Activated naive CD8-positive, alpha-beta T cell treated with anti-CD3 and anti-CD28 coated beads, Interleukin-2, amount 10 ng/mL, durations not matched to agents 7 days and 5 days (primary cell): ENCODE data around the gene HMGA1. TPM values are rescaled to one million over a fixed set of nuclear protein-coding genes. Genes with fewer than 3 reads are reported as not detected.

Experiments
- ATAC-seq: fragments of 150-1000 bp; cut with Tn5 transposase; one replicate; pipeline ENCODE4 v1.10.0; 2021; ENCODE audit warnings: low read depth, moderate library complexity
- POLR2A ChIA-PET: fragments of 350-600 bp; sonication (Branson Sonifier 250); formaldehyde crosslinking; loops from one replicate; lab custom pipeline; 2021; ENCODE audit warnings: antibody characterized with exemption; lab: Charles Lee
- DNase-seq: peaks from one replicate; pipeline ENCODE4 v3.0.0; 2021
- H3K27ac Mint-ChIP-seq: one replicate; pipeline ENCODE4 v1.8.0; 2022; ENCODE audit warnings: mild to moderate bottlenecking, mixed read lengths
- H3K27me3 Mint-ChIP-seq: one replicate; pipeline ENCODE4 v1.8.0; 2022; ENCODE audit warnings: mild to moderate bottlenecking, moderate library complexity, mixed read lengths
- H3K36me3 Mint-ChIP-seq: one replicate; pipeline ENCODE4 v1.8.0; 2021; ENCODE audit warnings: mild to moderate bottlenecking, mixed read lengths
- H3K4me1 Mint-ChIP-seq: one replicate; pipeline ENCODE4 v1.8.0; 2021; ENCODE audit warnings: mixed read lengths
- H3K4me3 Mint-ChIP-seq: one replicate; pipeline ENCODE4 v1.8.0; 2022; ENCODE audit warnings: mild to moderate bottlenecking, moderate library complexity, mixed read lengths
- H3K9me3 Mint-ChIP-seq: one replicate; pipeline ENCODE4 v1.8.0; 2021; ENCODE audit warnings: mixed read lengths
- total RNA-seq, 2 experiments: library from RNA; stranded (reverse); gene quantifications; one replicate each; pipeline ENCODE4 v1.2.3, GENCODE V29; 2021

Gene HMGA1
- total RNA-seq, 2 experiments from 2014 or later = 233 to 247 TPM

GRCh38 chr6:34227761-34228421 is 8.8 kb upstream of the HMGA1 start:
- H3K27me3 Mint-ChIP-seq = no peaks in the 10 kb centered on the region
- no peak overlapping the region for H3K27ac Mint-ChIP-seq
- peaks cover 18% of the 10 kb centered on the region for H3K4me1 Mint-ChIP-seq
- POLR2A ChIA-PET = interaction anchor here (0.6 to 3.2 kb wide), 4 partner anchors 9 to 444 kb away, joined by 3 to 45 read pairs (median 4); partner anchors contain the start of gene HMGA1
- DNase-seq = no peak
- H3K9me3 Mint-ChIP-seq = no peaks in the 10 kb centered on the region
- no peak for ATAC-seq
- no peaks in the 10 kb centered on the region for H3K36me3 Mint-ChIP-seq
- H3K4me3 Mint-ChIP-seq = no peak overlapping the region

DNA sequence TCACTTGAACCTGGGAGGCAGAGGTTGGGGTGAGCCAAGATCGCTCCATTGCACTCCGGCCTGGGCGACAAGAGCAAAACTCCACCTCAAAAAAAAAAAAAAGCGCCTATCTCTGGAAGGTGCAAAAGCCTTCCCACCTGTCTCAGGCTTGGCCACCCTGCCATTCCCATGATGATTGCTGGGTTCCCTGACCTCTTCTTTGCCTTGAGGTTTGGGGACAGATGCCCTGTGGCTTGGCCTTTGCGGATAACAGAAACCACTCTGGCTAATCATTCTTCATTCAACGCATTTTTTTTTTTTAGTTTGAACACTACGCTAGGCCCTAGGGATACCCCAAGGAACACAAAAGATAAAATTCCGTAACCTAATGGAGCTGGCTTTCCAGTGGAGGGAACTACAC is 6.8 kb upstream of the HMGA1 start:
- DNase-seq = no peak
- H3K27ac Mint-ChIP-seq = no peak overlapping the region
- no peak for ATAC-seq
- peaks cover 12% of the 10 kb centered on the region for H3K4me1 Mint-ChIP-seq
- H3K36me3 Mint-ChIP-seq = no peaks in the 10 kb centered on the region
- POLR2A ChIA-PET = no interaction called here
- no peaks in the 10 kb centered on the region for H3K9me3 Mint-ChIP-seq
- H3K27me3 Mint-ChIP-seq = no peaks in the 10 kb centered on the region
- H3K4me3 Mint-ChIP-seq = no peak overlapping the region

DNA sequence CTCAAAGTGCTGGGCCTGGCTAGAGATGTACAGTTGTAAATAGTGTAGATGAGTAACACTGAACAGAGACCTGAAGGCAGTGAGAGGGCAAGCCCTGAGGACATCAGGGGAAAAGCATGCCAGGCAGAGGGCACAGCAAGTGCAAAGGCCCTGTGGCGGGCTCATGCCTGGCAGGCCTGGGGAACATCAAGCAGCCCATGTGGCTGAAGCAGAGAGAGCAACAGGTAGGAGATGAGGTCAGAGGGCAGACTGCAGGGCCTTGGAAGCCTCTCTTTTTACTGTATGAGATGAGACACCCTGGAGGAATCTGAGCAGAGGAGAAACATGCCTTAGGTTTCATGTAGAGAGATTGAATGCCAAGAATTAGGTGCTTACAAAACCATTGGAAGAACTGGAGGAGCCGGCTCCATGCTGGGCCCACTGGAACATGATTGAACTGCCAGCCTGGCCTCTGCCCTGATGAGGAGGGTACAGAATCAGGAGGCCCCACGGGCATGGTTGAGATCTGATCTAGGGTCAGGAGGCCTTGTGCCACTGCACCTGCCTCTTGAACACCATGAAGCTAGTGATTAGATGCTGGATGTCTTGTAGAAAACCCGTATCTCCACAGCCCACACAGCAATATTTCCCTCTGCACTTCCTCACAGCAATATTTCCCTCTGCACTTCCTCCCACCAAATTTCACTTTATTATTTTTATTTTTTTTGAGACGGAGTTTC is 5.9 kb upstream of the HMGA1 start:
- POLR2A ChIA-PET = no interaction called here
- Mint-ChIP-seq H3K27me3 (no peaks in the 10 kb centered on the region), H3K27ac (no peak overlapping the region), H3K9me3 (no peaks in the 10 kb centered on the region), H3K36me3 (no peaks in the 10 kb centered on the region), H3K4me1 (peaks cover 13% of the 10 kb centered on the region), H3K4me3 (no peak overlapping the region)
- DNase-seq (no peak), ATAC-seq (no peak)

GRCh38 chr6:34231566-34232336 is 4.9 kb upstream of the HMGA1 start:
- Mint-ChIP-seq H3K4me3 (no peak overlapping the region), H3K27ac (no peak overlapping the region), H3K27me3 (no peaks in the 10 kb centered on the region), H3K9me3 (no peaks in the 10 kb centered on the region), H3K4me1 (peaks cover 16% of the 10 kb centered on the region), H3K36me3 (no peaks in the 10 kb centered on the region)
- ATAC-seq (no peak), DNase-seq (no peak)
- POLR2A ChIA-PET = interaction anchor here (2.6 kb wide), 1 partner anchor 8 kb away, joined by 14 read pairs; no protein-coding TSS in a partner anchor

- DNase-seq = no peak
- Mint-ChIP-seq H3K27ac (no peak overlapping the region), H3K4me3 (no peak overlapping the region), H3K4me1 (peaks cover 6% of the 10 kb centered on the region), H3K9me3 (no peaks in the 10 kb centered on the region), H3K36me3 (no peaks in the 10 kb centered on the region), H3K27me3 (no peaks in the 10 kb centered on the region)
- no peak for ATAC-seq
- POLR2A ChIA-PET = interaction anchor here (2.6 kb wide), 1 partner anchor 9 kb away, joined by 14 read pairs; no protein-coding TSS in a partner anchor
Measured at GRCh38 chr6:34232901-34233300, 3.8 kb upstream of the HMGA1 start.

GRCh38 chr6:34233867-34234266 is 2.8 kb upstream of the HMGA1 start:
- Mint-ChIP-seq H3K36me3 (peaks cover 3% of the 10 kb centered on the region), H3K4me1 (peaks cover 13% of the 10 kb centered on the region), H3K27me3 (no peaks in the 10 kb centered on the region), H3K4me3 (no peak overlapping the region), H3K9me3 (no peaks in the 10 kb centered on the region), H3K27ac (peak overlapping the region; percentile 7)
- POLR2A ChIA-PET = interaction anchor here (2.6 kb wide), 1 partner anchor 10 kb away, joined by 14 read pairs; no protein-coding TSS in a partner anchor
- ATAC-seq = no peak
- no peak for DNase-seq

- POLR2A ChIA-PET = no interaction called here
- ATAC-seq = no peak
- Mint-ChIP-seq H3K4me3 (peak overlapping the region; percentile 7), H3K36me3 (peaks cover 3% of the 10 kb centered on the region), H3K27me3 (no peaks in the 10 kb centered on the region), H3K9me3 (no peaks in the 10 kb centered on the region), H3K4me1 (peaks cover 20% of the 10 kb centered on the region), H3K27ac (peak overlapping the region; percentile 7)
- no peak for DNase-seq
Measured at GRCh38 chr6:34234667-34235306, 1.9 kb upstream of the HMGA1 start.

- Mint-ChIP-seq H3K27me3 (no peaks in the 10 kb centered on the region), H3K4me3 (peak overlapping the region; percentile 93), H3K9me3 (no peaks in the 10 kb centered on the region), H3K36me3 (peaks cover 5% of the 10 kb centered on the region), H3K27ac (peak overlapping the region; percentile 98), H3K4me1 (peaks cover 25% of the 10 kb centered on the region)
- POLR2A ChIA-PET = interaction anchor here (1.3 to 2.2 kb wide), 8 partner anchors 9 to 188 kb away, joined by 3 to 72 read pairs (median 18); partner anchors contain the start of gene SMIM29
- DNase-seq (peak; percentile 73), ATAC-seq (peak; percentile 34)
Measured at GRCh38 chr6:34235307-34236130, 1.2 kb upstream of the HMGA1 start.

- peaks cover 5% of the 10 kb centered on the region for H3K36me3 Mint-ChIP-seq
- peak; percentile 37 for ATAC-seq
- H3K27ac Mint-ChIP-seq = peak overlapping the region; percentile 98
- H3K4me3 Mint-ChIP-seq = peak overlapping the region; percentile 93
- no peak for DNase-seq
- no peaks in the 10 kb centered on the region for H3K27me3 Mint-ChIP-seq
- POLR2A ChIA-PET = interaction anchor here (1.0 to 2.2 kb wide), 15 partner anchors 9 to 1264 kb away, joined by 3 to 72 read pairs (median 7); partner anchors contain the start of genes ILRUN, NUDT3 and SMIM29
- no peaks in the 10 kb centered on the region for H3K9me3 Mint-ChIP-seq
- peaks cover 26% of the 10 kb centered on the region for H3K4me1 Mint-ChIP-seq
Measured at GRCh38 chr6:34236131-34236442, 586 bp upstream of the HMGA1 start.

GRCh38 chr6:34237316-34237721 is 646 bp downstream of the HMGA1 start:
- DNase-seq (peak; percentile 69), ATAC-seq (peak; percentile 4)
- Mint-ChIP-seq H3K27ac (no peak overlapping the region), H3K27me3 (no peaks in the 10 kb centered on the region), H3K4me1 (peaks cover 37% of the 10 kb centered on the region), H3K9me3 (no peaks in the 10 kb centered on the region), H3K4me3 (peak overlapping the region; percentile 90), H3K36me3 (peaks cover 13% of the 10 kb centered on the region)
- POLR2A ChIA-PET = interaction anchor here (0.6 to 2.2 kb wide), 23 partner anchors 11 to 1266 kb away, joined by 3 to 72 read pairs (median 5); partner anchors contain the start of genes ILRUN, RPS10, SMIM29 and TAF11

- Mint-ChIP-seq H3K36me3 (peaks cover 16% of the 10 kb centered on the region), H3K4me3 (peak overlapping the region; percentile 90), H3K27ac (peak overlapping the region; percentile 94), H3K27me3 (no peaks in the 10 kb centered on the region), H3K4me1 (peaks cover 44% of the 10 kb centered on the region), H3K9me3 (no peaks in the 10 kb centered on the region)
- peak; percentile 88 for DNase-seq
- peak; percentile 19 for ATAC-seq
- POLR2A ChIA-PET = interaction anchor here (1.3 to 2.2 kb wide), 11 partner anchors 10 to 1266 kb away, joined by 3 to 72 read pairs (median 7); partner anchors contain the start of genes RPS10, SMIM29 and UQCC2
Measured at GRCh38 chr6:34237722-34238584, 1.3 kb downstream of the HMGA1 start.
